NCI-H2107 treated with DMSO at 0.1 percent for 48 hours (cell line): ENCODE results near the gene SNX5.
"Not testable (repeated sequence)": the region's sequence is repeated elsewhere in the genome, so short reads cannot be mapped to it uniquely, and the experiment has no call there.

Source experiments
- DNase-seq: peaks from one replicate; lab custom pipeline; 2025; ENCODE audit not compliant: unreplicated experiment; lab: John Stamatoyannopoulos, UW

SNX5 gene

DNA sequence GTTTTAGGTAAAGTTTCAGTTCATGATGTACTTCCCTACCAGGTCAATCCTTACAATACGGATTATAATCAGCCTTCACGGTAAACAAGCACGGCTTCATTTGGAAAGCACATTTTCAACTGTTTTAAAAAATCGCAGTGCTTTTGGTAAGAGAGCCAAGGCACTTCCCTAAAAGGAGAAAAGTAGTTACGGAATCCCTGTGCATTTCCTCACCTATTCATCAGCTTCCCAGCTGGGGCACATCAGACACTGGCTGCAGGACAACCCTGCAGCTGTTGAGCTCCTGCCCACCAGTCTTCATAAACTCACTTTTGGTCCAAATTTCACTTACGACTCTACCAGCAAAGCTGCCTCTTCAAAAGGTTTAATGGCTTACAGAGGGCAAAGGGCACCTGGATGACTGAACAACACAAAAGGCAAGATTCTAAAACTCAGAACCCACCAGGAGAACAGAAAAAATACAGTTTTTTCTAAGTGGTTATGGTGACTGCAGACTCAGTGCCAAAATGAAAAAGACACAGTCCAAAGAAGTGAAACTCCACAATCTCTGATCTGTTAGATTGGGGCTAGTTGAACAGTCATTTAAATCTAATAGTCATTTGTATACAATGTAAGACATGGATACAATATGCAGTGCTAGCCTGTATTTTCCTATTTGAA, 7.5 kb downstream of the SNX5 start:
- no peak for DNase-seq

DNA sequence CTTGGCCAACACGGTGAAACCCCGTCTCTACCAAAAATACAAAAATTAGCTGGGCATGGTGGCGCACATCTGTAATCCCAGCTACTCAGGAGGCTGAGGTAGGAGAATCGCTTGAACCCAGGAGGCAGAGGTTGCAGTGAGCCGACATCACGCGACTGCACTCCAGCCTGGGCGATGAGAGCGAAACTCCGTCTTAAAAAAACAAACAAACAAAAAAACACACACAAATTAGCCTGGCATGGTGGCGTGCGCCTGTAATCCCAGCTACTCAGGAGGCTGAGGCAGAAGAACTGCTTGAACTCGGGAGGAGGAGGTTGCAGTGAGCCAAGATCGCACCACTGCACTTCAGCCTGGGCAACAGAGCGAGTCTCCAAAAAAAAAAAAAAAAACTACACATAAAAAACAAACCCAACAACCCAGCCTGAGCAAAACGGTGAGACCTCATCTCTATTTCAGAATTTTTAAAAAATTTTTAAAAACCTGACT, 8.2 kb downstream of the SNX5 start:
- DNase-seq = not testable (repeated sequence)

DNA sequence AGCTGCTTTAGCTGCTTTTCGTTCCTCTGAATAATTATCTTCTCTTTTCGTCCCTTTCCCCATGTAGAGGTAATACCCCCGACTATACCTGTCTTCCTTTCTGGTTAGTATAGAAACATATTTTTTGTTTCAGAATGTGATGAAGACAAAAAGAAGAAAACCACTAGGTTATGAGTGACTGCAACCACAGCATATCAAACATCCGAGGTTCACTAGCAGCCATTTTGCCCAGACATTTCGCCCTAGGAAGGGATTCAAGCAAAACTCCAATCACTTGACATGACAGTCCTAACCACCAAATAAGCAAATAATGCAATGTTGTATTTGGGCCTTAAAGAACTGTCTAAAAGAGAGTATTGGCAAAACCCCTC, 9.4 kb downstream of the SNX5 start:
- DNase-seq = no peak

DNA sequence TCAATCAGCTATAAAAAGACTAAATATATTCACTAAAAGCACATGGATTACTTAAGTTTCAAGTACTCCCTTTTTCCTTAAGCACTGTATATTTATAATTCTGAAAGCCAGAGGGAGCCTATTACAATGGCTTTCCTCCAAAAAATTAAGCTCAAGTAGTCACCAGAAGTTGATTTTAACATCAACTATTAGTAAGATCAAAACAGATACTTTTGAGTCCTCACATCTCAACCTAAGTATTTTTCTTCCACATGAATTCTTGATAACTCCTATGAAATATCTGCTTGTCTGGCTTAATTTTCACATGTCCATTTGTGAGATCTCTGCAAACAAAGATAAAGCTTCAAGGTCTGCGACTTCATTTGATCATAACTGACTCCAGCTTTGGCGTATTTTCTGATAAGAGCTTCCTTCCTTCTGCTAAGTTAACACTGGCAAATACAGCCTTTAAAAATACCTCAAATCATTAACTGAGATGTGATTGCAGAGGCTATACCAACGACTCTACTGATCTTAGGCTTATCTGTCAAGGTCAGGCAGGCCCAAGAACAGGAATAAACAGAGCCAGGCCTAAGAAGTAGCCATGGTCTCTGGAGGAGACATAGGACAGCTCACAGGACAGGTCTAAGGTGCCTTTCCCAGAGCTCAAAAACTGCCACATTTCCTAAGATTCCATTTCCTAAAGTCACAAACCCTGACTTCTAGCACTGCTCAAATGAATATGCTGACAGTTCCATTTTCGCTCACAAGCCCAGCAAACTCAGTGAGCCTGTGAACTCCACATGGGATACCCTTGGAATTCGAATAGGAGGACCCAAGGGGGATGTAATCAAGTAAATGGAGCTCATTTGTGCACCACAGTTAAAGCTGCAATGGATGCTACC, 10.0 kb downstream of the SNX5 start:
- no peak for DNase-seq

DNA sequence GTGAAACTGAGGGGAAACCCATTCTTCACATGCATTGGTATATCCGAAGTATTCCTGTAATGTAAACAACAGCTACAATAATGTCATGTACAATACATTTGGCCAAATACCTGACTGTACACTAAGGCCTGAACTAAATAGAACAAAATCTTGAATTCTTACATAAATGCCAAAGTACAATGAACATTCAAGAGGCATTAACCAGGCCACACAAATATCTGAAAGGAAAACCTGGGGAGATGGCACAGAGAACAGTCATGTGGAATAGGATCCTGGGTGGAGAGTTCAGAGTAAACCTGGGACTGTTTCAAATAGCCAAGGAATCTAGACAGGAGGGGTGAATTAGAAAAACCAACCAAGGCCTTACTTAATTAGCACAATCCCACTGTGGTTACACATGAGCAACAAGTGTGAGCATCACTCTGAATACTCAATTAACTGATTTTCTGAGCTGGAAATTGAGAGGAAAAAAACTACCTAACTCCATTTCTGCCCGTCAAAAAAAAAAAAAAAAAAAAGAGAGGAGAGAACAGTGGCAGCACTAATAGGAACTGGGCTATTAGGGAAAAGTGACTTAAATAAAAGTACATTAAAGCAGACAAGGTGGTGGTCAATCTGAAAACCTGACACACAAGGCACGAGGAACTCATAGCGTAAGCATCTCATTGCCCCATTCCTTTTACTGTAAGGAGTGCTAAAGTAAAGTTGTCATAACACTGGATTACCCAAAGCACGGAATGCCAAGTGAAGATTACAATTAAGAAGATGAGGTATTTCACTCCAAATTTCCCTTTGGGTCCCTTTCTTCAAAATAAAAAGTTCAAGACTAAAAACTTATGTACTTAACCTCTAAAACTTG, 10.9 kb downstream of the SNX5 start:
- no peak for DNase-seq

DNA sequence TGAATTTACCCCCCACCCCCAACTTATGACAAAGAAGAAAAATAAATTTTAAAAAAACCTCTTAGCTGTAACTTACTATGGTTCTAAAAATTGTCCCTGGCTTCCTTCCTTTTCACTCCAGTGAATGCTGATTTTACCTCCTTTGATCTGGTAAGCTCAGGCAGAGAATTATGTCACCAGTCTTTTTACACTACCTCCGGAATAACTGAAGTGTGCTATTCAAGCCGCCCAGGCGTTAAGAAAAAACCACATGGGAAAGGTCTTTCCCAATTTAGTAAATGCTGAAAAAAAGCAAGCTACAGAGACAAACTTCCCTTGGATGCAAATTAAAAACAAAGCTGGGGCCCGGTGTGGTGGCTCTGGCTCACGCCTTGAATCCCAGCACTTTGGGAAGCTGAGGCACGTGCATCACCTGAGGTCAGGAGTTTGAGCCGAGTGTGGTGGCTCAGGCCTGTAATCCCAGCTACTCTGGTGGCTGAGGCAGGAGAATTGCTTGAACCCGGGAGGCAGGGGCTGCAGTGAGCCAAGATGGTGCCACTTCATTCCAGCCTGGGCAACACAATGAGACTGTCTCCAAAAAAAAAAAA, 12.4 kb downstream of the SNX5 start:
- DNase-seq = no peak

DNA sequence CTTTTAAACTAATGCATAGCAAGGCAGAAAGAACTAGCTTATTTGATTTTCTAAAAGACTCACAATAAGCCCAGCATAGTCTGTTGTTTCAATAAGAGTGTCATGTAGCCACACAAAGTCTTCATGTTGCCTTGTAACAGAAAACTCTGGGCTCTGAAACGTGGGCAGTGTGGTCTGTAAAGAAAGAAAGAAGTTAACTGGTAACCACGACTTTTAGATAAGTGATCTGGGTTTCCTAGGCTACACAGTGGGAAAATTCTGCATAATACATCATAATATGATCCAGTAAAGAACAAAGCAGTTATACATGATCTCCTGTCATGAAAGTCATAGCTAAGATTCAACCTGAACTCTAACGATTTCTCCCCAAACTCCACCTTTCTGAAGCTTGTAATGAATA, 13.3 kb downstream of the SNX5 start:
- no peak for DNase-seq

DNA sequence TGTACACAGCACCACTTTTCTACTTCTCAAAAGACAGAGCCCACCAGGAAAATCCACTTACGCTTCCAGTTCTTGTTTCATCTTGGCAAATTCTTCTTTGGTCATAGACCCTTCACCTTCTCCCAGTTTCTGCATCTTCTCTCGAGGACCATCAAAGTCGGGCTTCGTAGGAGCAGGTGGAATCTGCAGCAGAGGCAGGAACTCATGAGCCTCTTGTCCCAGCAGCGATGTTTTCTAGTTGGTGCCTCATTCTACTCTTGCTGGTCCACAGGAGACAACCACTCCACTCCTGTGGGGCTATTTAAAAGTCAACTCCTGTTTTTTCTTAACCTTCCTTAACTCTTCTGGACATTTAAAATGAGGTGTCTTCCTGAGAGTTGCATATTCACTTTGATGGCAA, 14.7 kb downstream of the SNX5 start:
- DNase-seq = no peak

DNA sequence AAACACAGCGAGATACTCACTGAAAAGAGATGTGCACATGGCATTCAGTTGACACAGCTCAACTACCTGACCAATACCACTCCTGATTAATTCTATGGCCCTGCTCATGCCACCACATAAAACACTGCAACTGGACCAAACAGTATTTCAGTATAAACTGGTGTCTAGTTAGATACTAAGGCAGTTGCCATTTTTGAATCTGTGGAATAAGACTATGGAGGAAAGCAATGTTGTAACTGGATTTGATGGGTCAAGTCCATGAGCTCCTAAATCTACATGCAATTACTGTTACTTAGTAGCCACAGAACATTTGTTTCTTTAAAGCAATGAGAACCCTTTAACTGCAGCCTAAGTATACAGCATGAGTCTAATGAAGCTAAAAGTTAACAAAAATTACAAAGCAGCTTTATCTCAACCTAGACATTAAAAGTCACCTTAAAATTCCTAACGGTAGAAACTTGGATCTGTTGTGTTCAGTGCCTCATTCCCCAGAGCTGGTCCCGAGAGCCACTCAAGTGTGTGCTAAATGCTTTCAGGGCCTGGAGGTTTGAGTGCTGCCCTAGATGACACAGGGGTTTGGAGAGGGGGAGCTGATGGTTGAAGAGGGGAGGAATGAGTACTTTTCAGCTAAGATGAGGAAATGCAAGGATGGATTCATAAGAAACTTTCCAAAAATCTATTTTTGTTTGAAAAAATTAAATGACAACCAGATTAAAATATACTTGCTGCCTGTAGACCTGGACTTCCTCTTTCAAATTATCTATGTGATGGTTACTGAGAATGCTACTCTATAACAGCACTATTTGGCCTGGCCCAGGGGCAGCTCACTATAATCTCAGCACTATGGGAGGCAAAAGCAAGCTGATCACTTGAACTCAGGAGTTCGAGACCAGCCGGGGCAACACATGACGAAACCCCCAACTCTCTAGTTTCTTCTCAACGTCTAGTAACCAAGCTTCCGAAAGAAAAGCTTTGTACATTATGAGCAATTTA, 15.6 kb downstream of the SNX5 start:
- DNase-seq = no peak

DNA sequence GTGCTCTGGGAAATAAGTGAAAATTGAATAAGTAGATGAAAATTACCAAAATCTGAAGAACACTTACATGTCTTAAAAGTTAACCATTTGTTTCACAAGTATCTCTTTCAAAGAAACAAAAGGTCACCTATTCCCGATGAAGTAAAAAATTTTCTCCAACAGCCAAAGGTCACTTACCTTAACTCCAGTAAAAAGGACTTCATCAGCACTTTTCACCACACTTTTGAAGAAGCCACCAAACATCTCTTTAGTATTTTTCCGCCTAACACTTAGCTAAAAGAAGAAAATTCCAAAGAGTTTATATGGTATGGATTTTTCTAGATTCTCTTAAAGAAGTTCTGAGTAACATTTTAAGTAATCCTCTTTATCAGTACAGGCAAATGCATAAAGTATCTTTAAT, 17.3 kb downstream of the SNX5 start:
- DNase-seq = no peak

DNA sequence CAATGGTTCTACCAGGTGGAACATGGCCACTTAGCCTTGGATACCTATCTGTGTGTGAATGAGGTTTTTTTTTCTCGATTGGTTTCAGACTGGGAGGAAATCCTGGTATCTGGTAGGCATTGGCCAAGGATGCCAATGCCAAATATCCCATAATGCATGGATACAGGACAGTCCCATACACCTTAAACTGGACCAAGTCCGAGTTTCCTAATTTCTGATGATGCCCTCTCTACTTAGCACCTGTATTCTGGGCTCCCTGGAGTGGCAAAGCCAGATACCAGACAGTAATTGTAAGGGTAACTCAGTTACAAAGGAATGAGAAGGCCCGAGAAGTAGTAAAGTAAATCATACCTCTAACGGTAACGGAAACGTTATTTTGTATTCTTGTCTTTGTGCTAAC, 17.9 kb downstream of the SNX5 start:
- no peak for DNase-seq

DNA sequence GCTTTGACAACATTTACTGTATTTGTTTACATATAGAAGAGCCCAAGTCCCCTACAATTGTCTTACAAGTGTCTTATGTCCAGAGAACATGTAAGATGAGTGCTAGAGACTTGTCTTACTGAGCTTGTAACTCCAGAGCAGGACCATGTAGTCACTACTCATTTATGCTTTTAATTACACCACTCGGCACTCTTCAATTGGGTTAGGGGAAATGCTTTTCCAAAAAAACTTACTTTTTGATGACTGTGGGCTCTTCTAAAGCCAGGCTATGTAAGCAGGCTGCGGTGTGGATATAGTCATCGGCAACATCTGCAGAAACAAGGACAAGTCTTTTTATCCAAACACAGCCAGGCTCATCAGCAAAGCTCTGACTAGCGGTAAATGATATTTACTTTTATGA, 18.7 kb downstream of the SNX5 start:
- no peak for DNase-seq

DNA sequence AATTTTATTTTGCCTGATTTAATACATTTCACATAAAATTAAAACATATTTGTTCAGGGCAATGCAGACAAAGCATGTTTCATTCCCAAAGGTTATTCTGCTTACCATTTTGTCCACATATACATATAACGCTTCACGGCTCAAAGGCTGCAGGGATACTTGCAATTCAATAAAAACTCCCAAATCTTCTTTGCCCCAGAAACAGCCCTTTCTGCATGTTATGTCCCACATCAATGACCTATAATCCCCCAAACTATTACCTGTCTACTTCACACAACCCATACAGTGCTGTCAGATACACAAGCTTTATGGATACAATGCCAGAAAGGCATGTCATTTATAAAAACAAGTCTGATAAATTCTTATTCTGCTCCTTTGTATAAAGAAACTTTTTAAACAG, 20.2 kb downstream of the SNX5 start:
- DNase-seq = no peak

DNA sequence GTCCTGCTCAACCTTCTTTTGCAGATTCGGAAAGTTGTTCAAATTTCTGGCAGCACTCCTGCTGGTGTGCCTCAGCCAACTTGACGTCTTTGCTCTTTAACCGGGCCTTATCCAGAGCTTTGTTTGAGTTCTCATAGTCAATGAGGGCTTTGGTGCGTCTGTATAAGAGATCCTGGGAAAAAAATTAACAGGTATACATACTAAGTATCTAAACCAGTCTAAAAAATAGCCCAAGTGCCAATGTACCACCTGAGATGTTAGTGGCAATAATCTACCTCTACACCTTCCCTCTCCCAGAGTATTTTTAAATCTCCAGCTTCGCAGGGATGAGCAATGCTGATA, 21.1 kb downstream of the SNX5 start:
- no peak for DNase-seq

DNA sequence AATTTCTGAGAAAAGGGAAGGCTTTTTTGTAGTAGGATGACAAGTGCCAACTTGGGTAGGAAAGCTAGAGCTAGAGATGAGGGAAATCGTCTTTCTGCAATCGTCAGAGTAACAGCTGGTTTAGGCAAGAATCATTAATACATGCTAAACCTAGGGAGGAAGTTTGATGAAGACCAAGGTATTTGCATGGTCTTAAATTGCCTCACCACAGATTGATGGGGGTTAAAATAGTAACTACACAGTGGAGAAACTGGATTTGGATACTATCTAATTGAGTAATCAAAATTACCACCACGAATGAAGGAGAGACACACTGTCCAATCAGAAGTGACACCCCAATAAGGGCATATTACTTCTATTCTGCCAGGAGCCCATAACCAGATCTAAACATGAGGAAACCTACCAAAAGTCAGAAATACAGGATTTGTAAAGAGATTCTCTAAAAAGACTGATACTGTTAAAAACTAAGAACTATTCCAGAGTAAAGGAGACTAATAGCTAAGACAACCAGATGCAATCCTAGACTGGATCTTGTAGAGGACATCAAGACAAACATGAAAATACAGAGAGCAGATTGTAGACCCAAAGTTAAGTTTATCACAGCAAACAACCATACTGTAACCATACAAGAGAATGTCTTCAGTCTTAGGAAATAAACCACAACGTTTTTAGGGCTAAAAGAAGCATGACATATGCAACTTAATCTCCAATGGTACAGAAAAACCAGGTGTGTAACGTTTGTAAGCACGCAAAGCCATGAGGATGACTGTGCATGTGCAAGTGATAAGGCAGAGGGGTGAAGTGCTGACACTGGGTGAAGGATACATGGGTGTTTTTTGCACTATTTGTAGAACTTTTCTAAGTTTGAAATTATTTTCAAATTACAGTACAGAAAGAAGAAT, 21.8 kb downstream of the SNX5 start:
- no peak for DNase-seq

DNA sequence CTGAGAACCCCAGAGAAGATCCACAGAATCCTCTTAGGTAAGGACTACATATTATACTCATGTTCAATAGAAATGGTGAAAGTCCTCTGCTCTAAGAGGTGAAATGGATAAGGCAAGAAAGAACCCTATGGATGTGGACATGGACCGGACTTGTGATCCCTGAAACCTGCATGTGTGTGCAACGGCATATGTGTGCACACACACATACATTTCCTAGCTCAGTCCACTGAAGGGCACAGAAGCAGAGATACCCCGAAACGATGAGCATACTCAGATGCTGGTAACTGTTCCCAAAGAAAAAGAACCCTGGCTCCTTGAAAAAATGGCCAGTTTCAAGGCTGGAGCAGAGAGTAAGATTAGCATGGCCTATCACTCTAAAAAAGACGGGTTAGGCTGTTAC, 22.6 kb downstream of the SNX5 start:
- DNase-seq = no peak

DNA sequence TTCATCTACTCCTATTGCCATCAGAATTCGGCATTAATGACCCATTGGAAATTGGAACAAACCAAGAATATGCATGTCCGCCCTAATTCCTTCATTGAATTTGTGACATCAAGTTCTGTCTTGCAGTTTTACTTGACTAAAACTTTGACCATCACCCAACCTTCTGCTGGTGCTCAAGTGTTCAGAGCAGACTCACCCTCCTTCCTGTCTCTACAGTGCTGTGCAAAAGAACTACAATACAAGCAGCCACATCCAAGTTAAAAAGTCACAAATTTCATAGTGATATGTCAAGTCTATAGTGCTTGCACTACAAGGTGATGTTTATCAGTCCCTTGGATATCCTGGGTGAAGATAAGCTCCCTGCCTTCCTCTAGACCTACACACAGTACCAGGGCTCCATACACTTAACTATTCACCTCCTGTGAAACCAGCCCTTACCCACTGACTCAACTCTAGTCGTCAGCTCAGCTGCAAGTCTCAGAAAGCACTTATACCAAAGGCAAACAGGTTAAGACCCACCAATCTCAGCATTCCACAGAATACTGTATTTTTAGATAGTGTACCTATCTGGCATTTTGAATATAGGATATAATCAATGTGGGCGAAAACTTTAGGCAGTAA, 23.6 kb downstream of the SNX5 start:
- DNase-seq = no peak

DNA sequence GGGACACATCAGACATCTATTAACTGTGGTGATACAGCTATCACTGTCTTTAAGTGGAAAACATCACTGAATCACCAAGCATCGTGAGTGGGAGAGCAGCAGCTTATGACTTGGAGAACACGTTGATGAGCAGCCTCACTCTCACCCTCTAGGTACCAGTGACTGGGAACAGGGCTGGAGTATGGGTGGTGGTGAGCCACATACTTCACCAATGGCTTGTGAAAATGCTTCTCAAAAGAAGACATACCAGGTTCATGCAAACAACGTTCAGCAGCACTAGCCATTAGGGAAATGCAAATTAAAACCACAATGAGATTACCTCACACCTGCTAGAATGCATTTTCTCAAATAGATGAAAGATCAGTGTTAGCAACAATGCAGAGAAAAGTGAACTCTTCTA, 25.3 kb downstream of the SNX5 start:
- DNase-seq = peak; percentile 30

DNA sequence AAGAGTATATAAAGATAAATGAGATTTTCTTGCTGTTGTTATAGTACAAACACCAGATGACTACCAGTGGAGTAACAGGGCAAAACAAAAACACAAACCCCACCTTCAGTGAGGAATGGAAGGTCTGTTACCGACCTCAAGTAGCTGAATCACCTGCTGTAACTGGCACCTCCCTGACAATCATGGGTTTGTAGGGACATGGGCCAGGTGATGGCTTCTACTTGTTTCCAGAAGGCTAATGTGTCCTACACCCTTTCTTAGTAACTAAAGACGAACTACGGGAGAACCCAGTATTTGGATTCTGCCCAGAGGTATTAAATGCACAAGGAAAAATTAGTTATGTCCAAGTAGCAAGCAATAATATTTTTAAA, 26.8 kb downstream of the SNX5 start:
- DNase-seq = no peak
